Subcutaneous adipose tissue (tissue), 4 donors: ENCODE data around the gene TCF12. TPM values are rescaled to one million over a fixed set of nuclear protein-coding genes. Genes with fewer than 3 reads are reported as not detected.

Source experiments
- total RNA-seq, 4 donors: library from RNA; depleted of rRNA; stranded (reverse); fragments of >200 nt; gene quantifications; one replicate each; pipeline ENCODE4 v1.1.0, GENCODE V29; 2016
- TF ChIP-seq, protein P1 (sequence below): fragments of 450-650 bp; IDR thresholded peaks from one replicate; pipeline ENCODE4 v1.5.1; 2016; ENCODE audit warnings: low read depth, mild to moderate bottlenecking, control low read depth, antibody characterized with exemption, moderate library complexity

TCF12 gene
- total RNA-seq, 4 donors from 2014 or later = 138 to 171 (median 166) TPM

DNA sequence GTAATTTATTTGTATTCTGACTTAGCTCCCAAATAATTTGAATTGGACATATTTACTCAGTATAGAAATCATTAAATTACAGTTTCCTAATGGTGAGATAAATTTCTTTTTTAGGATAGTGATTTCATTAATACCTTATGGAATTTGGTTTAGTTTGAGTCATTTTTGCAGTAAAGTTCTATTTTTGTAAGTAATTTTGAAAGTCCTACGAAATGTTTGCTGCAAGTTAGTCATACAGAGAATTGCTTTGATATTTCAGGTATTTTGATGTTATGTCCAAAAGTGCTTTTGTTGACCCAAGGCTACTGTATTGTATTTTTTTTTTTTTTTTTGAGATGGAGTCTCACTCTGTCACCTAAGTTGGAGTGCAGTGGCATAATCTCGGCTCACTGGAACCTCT, 41.7 kb downstream of the TCF12 start:
- TF ChIP-seq, protein P1, sequence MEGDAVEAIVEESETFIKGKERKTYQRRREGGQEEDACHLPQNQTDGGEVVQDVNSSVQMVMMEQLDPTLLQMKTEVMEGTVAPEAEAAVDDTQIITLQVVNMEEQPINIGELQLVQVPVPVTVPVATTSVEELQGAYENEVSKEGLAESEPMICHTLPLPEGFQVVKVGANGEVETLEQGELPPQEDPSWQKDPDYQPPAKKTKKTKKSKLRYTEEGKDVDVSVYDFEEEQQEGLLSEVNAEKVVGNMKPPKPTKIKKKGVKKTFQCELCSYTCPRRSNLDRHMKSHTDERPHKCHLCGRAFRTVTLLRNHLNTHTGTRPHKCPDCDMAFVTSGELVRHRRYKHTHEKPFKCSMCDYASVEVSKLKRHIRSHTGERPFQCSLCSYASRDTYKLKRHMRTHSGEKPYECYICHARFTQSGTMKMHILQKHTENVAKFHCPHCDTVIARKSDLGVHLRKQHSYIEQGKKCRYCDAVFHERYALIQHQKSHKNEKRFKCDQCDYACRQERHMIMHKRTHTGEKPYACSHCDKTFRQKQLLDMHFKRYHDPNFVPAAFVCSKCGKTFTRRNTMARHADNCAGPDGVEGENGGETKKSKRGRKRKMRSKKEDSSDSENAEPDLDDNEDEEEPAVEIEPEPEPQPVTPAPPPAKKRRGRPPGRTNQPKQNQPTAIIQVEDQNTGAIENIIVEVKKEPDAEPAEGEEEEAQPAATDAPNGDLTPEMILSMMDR = no peak

DNA sequence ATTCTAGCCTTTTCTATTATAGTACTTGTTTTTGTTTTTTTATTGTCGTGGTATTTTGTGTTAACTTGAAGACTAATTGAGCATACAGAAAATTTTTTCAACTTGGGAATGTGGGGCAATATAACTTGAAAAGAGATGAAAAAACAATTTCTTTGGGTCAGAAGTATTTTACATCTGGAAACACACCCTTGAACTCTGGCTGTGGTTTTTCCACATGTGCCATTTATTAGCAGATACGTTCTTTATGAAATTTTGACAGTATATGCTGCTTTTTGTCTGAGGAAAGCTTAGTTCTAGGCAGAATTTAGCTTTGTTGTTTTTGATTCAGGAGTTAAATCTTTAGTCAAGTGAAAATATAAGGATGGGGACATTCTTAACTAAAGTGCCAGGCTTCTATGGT, 44.7 kb downstream of the TCF12 start:
- TF ChIP-seq, protein P1 = no peak

DNA sequence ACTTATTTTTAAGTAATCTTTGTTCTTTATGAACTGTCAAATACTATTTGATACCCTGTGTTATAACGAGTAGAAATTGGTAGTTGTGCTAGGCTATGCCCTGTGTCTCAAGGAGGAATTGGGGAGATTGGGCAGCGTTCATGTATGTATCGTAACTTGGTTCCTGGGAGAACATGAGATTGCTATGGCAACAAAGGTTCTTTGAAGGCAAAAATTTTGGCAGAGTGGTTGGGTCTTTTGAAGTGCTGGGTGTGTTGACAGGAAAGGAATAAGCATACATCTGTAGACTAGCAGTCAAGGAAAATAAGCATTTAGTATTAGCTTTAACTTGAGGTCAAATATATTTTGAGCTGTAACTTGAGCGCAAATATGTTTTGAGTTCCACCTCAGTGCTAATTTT, 45.3 kb downstream of the TCF12 start:
- TF ChIP-seq, protein P1 = no peak

DNA sequence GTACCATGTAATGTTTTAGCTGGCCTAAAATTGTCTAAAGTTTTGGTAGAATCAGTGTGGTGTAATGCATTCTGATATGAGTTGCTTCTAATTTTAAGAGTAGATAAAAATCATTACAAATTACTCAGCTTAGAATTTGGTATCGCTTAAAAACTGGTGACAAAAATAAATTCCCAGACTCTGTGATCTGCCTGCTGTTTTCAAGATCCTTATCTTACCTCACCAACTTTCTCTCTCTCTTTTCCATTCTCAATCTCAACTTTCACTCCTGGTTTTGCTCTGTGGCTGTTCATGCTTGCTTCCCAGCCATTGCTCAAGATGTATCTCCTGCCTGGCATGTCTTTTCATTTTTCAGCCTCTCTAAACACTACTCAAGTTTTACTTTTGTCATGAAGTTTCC, 45.7 kb downstream of the TCF12 start:
- TF ChIP-seq, protein P1 = no peak

DNA sequence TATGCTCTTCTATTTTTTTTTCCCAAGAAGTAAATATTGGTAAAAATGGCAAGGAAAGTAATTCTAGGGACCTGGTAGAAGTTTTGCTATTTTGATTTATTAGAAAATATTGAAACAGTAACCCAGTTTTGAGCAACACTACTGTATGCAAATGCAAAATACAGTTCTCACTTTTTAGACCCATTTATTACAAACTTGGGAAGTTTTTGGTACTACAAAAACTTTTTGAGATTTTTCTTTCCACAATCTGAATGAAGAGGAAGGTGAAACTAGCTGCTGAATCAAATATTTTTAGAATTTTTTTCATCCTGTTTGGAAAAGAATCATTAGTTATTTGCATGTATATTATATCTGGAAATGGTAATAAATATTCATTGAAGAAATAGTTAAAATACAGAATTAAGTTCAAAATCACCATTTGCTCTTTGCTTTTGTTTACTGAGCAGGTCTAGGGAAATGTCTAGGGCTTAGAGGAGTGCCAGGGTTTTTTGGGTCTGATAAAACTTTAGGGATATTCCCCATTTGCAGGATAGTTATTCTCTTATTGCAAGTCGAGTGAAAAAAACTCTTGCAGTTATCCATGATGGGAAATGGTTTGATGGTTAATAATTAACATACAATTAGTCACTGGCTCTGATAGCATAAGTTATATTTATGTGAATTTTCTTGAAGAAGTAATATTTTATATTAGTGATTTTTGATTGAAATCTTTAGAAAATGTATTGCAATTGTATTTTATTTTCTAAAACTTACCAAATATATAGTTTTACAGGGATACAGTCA, 47.0 kb downstream of the TCF12 start:
- TF ChIP-seq, protein P1 = no peak

DNA sequence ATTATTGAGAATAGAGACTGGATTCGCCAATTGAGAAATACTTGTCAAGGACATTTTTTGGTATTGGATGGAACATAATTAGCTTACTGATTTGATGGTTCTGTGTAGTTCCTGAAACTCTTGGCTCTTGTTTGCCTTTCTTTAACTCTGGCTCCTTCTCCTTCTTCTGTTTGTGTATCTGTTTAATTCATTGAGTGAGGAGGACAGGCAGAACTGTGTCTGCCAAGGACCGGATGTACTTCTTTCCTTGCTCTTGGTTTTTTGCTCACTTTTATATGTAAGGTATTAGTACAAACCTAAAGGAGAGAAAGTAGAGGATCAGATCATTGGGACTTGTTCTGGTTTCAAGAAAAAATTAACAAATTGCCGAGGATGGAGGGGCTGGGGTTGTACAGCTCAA, 48.9 kb downstream of the TCF12 start:
- TF ChIP-seq, protein P1 = no peak

DNA sequence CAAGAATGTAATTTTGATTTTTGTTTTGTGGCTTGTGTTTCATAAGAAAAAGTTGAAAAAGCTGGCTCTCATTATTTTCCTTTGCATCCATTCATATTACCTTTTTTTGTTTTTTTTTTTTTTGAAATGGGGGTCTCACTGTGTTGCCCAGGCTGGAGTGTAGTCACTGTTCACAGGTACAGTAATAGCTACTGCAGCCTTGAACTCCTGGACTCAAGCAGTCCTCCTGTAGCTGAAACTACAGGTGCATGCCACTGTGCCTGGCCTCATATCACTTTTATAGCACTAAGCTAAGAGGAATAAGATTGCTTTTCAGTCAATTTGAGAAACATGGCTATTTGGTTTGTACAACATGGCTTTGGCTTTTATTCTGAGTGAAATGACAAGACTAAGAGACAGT, 49.8 kb downstream of the TCF12 start:
- TF ChIP-seq, protein P1 = no peak
